Activated T-cell treated with anti-CD3 and anti-CD28 coated beads, Interleukin-2, amount 50 U/mL, for 4 hours (primary cell): ENCODE measurements around the gene OR2A42. TPM values are rescaled to one million over a fixed set of nuclear protein-coding genes. Genes with fewer than 3 reads are reported as not detected.
"Not testable (repeated sequence)": the region's sequence is repeated elsewhere in the genome, so short reads cannot be mapped to it uniquely, and the experiment has no call there.

Source experiments
- ATAC-seq, 2 donors: fragments of 200-7000 bp; cut with Tn5 transposase; one replicate each; pipeline ENCODE4 v1.10.0; 2021
- DNase-seq: peaks from one replicate; pipeline ENCODE4 v3.0.0-alpha.2; 2020
- H3K27me3 Mint-ChIP-seq: one replicate; pipeline ENCODE4 v1.8.0; 2021; ENCODE audit warnings: low read depth, mixed read lengths
- H3K36me3 Mint-ChIP-seq: one replicate; pipeline ENCODE4 v1.8.0; 2022; ENCODE audit warnings: mixed read lengths; ENCODE audit not compliant: insufficient read depth
- H3K4me1 Mint-ChIP-seq: one replicate; pipeline ENCODE4 v1.8.0; 2021; ENCODE audit warnings: low read depth, mixed read lengths
- H3K4me3 Mint-ChIP-seq: one replicate; pipeline ENCODE4 v1.8.0; 2021; ENCODE audit warnings: mild to moderate bottlenecking, moderate library complexity, mixed read lengths
- H3K9me3 Mint-ChIP-seq: one replicate; pipeline ENCODE4 v1.8.0; 2021; ENCODE audit warnings: mixed read lengths
- total RNA-seq, 3 donors: library from RNA; stranded (reverse); gene quantifications; one replicate each; pipeline ENCODE4 v1.2.1, GENCODE V29; 2021

The OR2A42 gene
- total RNA-seq, 3 donors from 2014 or later, result not detected

DNA sequence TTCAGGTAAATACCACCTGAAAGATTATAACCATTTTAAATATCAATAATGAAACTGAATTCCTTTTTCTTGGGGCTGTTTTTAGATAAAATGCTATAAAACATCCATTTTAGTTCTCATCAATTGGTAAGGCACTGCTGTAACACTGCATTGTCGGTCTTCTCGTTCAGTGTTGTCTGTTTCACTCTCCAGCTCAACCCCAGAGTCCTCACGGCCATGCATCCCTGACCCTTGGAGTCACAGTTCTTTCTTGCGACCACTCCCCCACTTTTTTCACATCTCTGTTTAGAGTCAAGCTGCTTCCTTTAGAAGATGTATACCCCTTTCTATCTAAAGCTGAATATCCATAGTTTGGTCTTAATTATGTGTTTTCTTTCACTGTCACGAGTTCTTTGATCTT is 7.6 kb upstream of the OR2A42 start:
- H3K9me3 Mint-ChIP-seq, H3K27me3 Mint-ChIP-seq, DNase-seq, ATAC-seq, H3K36me3 Mint-ChIP-seq, H3K4me1 Mint-ChIP-seq, H3K4me3 Mint-ChIP-seq: not testable (repeated sequence)

DNA sequence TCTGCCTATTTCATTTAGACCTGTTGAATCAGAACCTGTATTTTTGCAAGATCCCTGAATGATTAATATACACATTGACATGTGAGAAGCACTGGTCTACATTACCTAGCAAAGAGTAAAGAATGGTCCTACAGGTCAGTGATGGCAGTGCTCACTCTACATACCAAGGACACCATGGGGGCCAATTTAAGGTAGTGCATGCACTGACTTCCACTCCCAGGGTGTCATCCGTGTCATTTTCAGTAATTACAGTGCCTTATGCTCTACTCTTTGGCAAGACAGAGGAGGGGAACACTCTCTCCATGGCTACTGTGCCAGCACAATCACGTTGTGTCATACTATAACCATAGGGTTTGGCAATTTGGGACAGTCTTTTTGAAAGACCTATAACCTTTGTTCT is 6.0 kb upstream of the OR2A42 start:
- not testable (repeated sequence) for H3K27me3 Mint-ChIP-seq, H3K4me1 Mint-ChIP-seq, H3K4me3 Mint-ChIP-seq, H3K9me3 Mint-ChIP-seq, H3K36me3 Mint-ChIP-seq, ATAC-seq, DNase-seq

DNA sequence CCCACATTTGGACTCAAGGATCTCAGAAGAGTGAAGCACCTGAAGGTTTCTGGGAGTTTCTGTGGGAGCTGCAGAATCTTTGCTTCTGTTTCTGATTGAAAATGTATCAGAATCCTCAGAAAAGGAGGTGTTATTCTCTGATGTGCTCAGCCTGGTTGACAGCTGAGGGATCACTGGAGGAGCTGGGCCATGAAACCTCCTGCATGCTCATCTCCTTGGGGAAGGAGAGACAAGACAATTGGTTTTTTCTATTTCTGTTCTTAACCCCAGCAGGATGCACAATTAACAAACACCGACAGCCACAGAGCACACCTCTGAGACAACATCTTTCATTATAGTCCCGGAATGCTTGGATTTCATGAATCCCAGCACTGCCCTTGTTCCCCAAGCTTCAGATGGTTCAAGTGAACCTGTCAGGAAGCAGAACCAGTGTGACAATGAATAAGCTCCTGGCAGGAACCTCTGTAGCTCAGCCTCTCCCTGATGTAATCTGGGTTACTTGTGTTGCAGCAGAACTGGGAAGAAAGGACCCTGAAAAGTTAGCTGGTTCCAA is 799 bp downstream of the OR2A42 start:
- ATAC-seq, H3K4me3 Mint-ChIP-seq, H3K9me3 Mint-ChIP-seq, H3K4me1 Mint-ChIP-seq, H3K36me3 Mint-ChIP-seq, H3K27me3 Mint-ChIP-seq, DNase-seq: not testable (repeated sequence)

DNA sequence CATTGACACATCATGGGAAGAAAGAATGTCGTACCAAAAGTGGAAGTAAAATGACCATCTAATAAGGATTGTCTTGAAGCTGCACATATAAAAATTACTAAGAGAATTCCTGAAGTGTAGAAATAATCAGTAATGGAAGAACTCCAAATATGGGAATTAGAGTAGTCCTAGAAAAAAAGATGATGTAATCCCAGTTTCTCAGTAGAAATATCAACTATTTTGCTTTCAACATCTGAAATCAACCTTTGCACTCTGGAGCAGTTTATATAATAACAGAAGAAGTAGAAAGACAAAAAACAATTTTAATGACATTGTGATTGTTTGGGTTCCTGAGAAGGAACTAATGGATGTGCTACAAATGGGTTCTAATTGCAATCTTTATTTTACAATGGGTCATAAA is 6.4 kb downstream of the OR2A42 start:
- not testable (repeated sequence) for H3K9me3 Mint-ChIP-seq, DNase-seq, H3K27me3 Mint-ChIP-seq, H3K4me1 Mint-ChIP-seq, H3K36me3 Mint-ChIP-seq, ATAC-seq, H3K4me3 Mint-ChIP-seq

DNA sequence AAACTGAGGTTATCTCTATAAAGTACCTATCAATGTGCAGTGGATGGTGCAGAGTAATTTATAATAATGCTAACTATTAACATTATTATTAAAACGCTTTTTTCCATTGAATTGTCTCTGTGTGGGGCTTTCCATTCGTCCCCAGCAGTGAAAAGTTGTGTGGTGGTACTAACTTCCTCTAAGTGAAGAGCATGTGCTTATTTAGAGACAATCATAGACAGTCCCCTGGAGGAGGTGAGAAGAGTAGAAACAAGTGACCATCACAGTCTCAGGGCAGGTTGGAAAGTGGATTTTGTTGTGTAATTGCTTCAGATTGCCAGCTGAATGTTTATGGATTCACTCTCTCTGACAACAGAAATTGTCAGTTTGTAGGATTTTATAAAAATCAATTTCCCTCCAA is 8.4 kb downstream of the OR2A42 start:
- not testable (repeated sequence) for H3K36me3 Mint-ChIP-seq, ATAC-seq, H3K4me1 Mint-ChIP-seq, H3K27me3 Mint-ChIP-seq, H3K9me3 Mint-ChIP-seq, DNase-seq, H3K4me3 Mint-ChIP-seq

DNA sequence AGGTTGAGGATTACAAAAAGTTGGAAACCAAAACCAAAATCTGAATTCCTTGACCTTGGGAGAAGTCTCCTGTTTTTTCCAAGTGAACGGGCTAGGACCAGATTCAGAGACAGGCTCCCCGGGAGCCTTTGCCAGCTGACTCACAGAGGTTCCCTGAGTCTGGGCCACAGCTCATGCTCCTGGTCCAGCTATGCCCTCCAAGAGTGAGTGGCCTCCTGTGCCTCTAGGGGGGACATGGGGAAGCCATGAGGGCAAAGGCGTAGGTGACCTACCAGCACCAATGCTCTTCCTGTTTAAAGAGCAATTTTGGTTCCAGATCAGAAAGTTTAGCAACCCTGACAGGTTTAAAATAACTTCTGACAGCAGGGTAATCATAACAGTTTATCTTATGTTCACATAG is 10.6 kb downstream of the OR2A42 start:
- H3K9me3 Mint-ChIP-seq, ATAC-seq, DNase-seq, H3K4me3 Mint-ChIP-seq, H3K27me3 Mint-ChIP-seq, H3K36me3 Mint-ChIP-seq, H3K4me1 Mint-ChIP-seq: not testable (repeated sequence)

DNA sequence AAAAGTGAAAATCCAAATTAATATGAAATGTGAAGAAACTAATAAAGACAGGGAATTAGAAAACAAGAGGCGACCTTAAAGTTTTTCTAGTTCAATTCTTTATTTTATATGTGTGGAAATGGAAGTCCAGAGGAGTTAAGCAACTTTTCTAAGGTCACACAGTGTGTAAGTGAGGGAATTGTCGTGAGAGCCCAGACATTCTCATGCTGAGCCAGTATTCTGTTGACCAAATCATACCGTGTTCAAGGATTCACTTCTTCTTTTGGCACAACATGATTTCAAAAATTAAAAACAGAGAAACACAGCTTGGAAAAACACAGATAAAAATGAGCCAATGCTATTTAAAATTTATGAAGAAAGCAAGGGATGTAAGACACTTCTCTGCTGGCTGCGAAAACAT is 12.5 kb downstream of the OR2A42 start:
- H3K27me3 Mint-ChIP-seq, ATAC-seq, H3K9me3 Mint-ChIP-seq, H3K4me1 Mint-ChIP-seq, H3K4me3 Mint-ChIP-seq, DNase-seq, H3K36me3 Mint-ChIP-seq: not testable (repeated sequence)

DNA sequence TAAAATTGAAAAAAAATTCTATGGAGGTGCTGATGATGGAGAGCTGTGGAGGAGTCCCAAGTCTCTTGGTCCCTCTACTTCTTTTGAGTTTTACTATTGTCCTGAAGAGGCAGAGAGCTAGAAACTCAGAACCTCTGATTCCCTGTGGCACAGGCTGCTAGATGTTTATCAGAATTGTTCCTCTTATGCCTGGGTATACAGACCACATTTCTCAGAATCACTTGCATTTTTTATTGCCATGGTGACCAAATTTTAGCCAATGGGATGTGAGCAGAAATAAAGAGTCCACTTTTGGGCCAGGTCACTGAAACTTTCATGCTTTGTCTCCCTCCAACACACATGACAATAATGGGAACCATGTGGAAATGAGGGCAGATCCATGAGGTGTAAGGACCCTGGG is 15.7 kb downstream of the OR2A42 start:
- DNase-seq, H3K9me3 Mint-ChIP-seq, ATAC-seq, H3K4me1 Mint-ChIP-seq, H3K4me3 Mint-ChIP-seq, H3K36me3 Mint-ChIP-seq, H3K27me3 Mint-ChIP-seq: not testable (repeated sequence)

DNA sequence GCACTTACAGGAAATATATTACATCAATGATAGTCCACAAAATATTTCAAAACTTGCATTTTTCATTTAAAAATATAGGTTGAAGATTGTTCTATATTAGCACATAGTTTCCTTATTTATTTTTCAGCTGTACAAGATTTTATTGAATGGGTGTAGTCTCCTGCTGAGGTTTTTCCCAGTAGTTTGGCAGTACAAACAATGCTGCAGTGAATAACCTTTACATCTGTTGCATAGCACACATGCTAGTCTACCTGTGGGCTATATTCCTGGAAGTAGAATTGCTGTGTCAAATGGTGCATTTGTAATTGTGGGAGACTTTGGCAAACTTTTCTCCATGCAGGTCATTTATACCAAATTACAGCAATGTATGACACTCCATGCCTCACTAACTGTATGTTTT is 18.9 kb downstream of the OR2A42 start:
- not testable (repeated sequence) for DNase-seq, H3K4me1 Mint-ChIP-seq, H3K27me3 Mint-ChIP-seq, H3K9me3 Mint-ChIP-seq, H3K36me3 Mint-ChIP-seq, H3K4me3 Mint-ChIP-seq, ATAC-seq

DNA sequence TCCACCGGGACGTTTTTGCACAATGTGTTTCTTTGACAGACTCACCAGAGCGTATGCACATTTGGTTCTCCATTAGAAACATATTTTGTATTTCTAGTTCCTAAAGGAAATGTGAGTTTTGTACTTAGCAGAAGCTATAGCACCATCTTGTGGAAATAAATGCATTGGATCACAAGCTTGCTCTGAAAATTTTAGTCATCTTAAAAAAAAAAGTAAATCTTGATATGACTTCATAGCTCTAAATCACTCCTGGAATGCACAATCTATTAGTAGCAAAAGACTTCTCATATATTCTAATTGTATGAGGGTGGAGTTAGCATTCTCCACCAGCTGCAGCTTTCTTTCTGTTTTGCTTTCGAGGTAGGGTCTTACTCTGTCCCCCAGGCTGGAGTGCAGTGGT is 20.3 kb downstream of the OR2A42 start:
- H3K36me3 Mint-ChIP-seq, H3K4me1 Mint-ChIP-seq, DNase-seq, H3K9me3 Mint-ChIP-seq, H3K27me3 Mint-ChIP-seq, H3K4me3 Mint-ChIP-seq: not testable (repeated sequence)
- ATAC-seq, result peak; percentile 32 to 53

DNA sequence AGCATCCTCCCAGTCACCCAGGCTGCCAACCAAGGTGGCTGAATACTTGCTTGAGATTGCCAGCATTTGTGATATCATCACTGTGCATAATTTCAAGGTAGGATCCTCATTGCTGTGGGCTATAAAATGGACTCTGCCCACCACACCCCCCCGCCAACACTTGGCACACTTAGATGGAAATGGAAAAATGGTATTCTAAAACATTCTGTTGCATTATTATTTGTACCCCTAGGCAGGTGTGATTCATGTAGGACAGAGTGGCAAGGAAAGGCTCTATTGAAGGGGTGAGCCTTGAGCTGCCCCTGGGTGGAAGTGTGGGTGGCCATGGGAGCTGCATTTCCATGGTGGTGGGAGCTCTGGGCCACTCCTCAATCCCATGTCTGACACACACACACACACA is 20.8 kb downstream of the OR2A42 start:
- not testable (repeated sequence) for H3K4me3 Mint-ChIP-seq, ATAC-seq, H3K27me3 Mint-ChIP-seq, H3K36me3 Mint-ChIP-seq, H3K9me3 Mint-ChIP-seq, DNase-seq, H3K4me1 Mint-ChIP-seq

DNA sequence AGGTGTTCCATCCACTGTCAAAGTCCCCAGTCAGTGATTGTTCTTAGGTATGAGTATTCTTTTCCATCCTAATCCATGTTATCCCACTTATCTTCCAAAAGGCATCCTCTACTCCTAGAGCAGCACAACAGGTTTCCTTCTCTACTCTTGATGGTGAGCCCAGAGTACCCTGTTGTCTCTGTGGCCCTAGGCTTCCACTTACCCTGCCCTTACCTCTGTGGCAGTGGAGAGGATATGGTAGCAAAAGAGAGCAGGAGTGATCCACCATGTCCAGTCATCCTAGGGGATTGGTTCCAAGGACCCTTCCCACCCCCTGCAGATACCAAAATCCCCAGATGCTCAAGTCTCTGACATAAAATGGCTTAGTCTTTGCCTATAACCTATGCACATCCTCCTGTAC is 22.2 kb downstream of the OR2A42 start:
- not testable (repeated sequence) for ATAC-seq, H3K4me3 Mint-ChIP-seq, DNase-seq, H3K27me3 Mint-ChIP-seq, H3K36me3 Mint-ChIP-seq, H3K9me3 Mint-ChIP-seq, H3K4me1 Mint-ChIP-seq

DNA sequence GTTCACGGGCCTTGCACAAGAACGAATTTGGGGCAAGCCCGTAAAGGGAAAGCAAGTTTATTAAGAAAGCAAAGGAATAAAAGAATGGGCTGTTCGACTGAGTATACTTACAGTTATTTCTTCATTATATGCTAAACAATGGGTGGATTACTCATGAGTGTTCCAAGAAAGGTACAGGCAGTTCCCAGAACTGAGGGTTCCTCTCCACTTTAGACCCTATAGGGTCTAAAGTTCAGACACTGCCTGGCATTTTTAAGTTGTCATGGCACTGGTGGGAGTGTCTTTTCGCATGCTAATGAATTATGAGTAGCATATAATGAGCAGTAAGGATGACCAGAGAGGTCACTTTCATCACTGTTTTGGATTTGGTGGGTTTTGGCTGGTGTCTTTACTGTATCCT is 34.1 kb downstream of the OR2A42 start:
- H3K27me3 Mint-ChIP-seq, H3K4me1 Mint-ChIP-seq, H3K9me3 Mint-ChIP-seq, H3K4me3 Mint-ChIP-seq, H3K36me3 Mint-ChIP-seq, DNase-seq: not testable (repeated sequence)
- ATAC-seq, result peak in 1 of 2 donors; percentile 14

DNA sequence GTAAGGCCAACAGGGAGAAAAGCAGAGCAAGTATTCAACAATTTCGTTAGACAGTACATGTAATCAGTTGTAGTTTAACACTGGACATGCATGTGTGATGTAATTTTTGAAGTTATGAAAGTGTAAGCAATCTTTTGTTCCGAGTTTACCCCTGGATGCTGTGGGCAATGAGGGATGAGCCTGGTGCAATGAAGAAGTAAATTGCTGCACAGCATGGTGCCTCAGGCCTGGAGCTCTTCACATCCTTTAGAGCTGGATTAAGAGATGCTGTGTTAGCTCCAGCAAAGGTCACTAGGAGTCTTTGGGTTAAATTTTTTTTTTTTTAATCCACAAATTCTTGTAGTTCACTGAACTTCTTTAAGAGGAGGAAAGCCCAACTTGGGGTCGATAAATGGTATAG is 36.3 kb downstream of the OR2A42 start:
- H3K4me1 Mint-ChIP-seq, H3K4me3 Mint-ChIP-seq, H3K36me3 Mint-ChIP-seq, H3K9me3 Mint-ChIP-seq, ATAC-seq, DNase-seq, H3K27me3 Mint-ChIP-seq: not testable (repeated sequence)

DNA sequence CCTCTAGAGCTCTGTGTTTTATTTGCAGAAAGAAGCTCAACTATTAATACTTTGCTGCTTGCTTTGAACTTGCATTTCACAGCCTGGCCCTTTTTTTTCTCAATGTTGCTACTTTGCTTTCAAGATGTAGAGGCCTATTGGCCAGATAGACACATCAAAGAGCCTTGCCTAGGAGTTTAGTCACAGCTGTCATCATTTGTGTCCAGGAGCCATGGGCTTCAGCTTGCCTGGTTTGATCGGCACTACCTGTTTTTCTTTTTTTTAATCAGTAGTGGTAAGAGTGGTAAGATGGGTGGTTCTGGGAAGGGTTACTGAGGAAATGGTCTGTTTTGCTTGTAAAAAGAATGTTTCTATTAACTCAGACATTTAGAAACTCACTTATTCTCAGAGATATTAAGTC is 37.4 kb downstream of the OR2A42 start:
- H3K36me3 Mint-ChIP-seq, H3K27me3 Mint-ChIP-seq, H3K4me3 Mint-ChIP-seq, H3K4me1 Mint-ChIP-seq, H3K9me3 Mint-ChIP-seq, DNase-seq: not testable (repeated sequence)
- peak; percentile 21 to 73 for ATAC-seq

DNA sequence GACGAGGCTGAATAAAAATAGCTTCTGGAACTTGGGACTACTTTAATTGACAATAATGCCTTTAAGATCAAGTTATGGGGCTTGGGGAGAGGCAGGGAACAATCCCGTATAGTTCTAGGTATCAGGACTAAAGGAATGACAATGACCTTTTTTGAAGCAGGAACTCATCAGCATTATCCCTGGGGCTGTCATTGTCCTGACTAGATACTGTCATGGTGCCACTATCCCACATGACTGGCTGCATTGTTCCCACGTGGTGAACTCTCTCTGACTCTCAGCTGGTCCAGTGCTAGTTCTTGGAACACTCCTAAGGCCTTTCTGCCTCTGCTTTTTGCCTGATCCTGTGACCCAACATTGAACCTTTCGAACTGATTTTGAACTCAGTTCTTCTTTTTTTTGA is 40.5 kb downstream of the OR2A42 start:
- H3K4me1 Mint-ChIP-seq, DNase-seq, H3K4me3 Mint-ChIP-seq, H3K27me3 Mint-ChIP-seq, H3K9me3 Mint-ChIP-seq, ATAC-seq, H3K36me3 Mint-ChIP-seq: not testable (repeated sequence)
